Measurements from ENCODE around the gene DDX43.

GRCh38 chr6:73400656-73401055, 6.0 kb downstream of the DDX43 start:
- TF ChIP-seq CTCF (IDR thresholded peaks at IDR 0.05; ENCODE audit: low read length) = no peak
- no peak for TF ChIP-seq EZH2 (IDR thresholded peaks at IDR 0.05; ENCODE audit: borderline replicate concordance, low read length)

All from OCI-LY1 (cell line).